Measurements from ENCODE around the gene SOX18.
"Not testable (repeated sequence)": the region's sequence is repeated elsewhere in the genome, so short reads cannot be mapped to it uniquely, and the experiment has no call there.

SOX18 gene

DNA sequence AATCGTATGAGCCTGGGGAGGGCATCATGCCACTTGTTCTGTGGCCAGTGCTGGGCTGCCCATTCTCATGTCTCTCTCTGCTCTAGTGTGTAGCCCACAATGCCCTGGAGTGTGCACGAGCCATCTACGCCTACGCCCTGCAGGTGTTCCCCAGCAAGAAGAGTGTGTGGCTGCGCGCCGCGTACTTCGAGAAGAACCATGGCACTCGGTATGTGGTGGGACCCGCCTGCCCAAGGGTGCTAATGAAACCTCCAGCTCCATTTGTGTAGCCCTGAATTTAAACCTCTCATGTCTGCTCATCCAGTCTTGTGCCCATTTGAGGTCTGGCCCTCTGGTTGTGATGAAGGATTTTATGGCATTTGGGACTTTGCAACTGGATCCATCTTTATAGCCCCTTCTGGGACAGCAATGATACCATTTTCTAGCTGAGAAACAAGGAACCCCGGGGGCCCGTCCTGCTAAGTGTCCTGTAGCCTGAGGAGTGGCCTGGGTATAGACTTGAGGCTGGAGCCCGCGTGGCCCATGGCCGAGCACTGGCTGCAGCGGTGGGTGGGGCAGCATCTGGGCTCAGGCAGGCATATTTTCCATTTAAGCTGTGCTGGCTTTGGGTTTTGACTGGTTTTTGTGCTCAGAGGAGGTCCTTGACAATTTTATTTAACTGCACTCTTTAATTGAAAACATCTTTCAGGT is 26.6 kb downstream of the SOX18 start:
- Histone ChIP-seq H3K9me3 (ENCODE audit: insufficient read depth, low read length) (no peaks in the 10 kb centered on the region), H3K27me3 (ENCODE audit: insufficient read depth, insufficient read length) (no peaks in the 10 kb centered on the region), H3K4me3 (ENCODE audit: insufficient read length, low read depth) (no peak overlapping the region), H3K9ac (ENCODE audit: insufficient read length, low read depth) (no peak overlapping the region), H3K36me3 (ENCODE audit: insufficient read depth, insufficient read length, low read length) (peaks cover 96% of the 10 kb centered on the region), H3K4me1 (ENCODE audit: insufficient read depth, insufficient read length) (peaks cover 3% of the 10 kb centered on the region)
- no peak for DNase-seq (ENCODE audit: low read depth, low spot score)
- no peak for TF ChIP-seq YY1 (IDR thresholded peaks at IDR 0.05; ENCODE audit: insufficient read depth, insufficient read length)
- TF ChIP-seq ZNF274 (IDR thresholded peaks at IDR 0.05; ENCODE audit: low read depth, low read length): no peak
- TF ChIP-seq SUZ12 (IDR thresholded peaks at IDR 0.05; ENCODE audit: extremely low read depth, insufficient read depth, insufficient read length): no peak

DNA sequence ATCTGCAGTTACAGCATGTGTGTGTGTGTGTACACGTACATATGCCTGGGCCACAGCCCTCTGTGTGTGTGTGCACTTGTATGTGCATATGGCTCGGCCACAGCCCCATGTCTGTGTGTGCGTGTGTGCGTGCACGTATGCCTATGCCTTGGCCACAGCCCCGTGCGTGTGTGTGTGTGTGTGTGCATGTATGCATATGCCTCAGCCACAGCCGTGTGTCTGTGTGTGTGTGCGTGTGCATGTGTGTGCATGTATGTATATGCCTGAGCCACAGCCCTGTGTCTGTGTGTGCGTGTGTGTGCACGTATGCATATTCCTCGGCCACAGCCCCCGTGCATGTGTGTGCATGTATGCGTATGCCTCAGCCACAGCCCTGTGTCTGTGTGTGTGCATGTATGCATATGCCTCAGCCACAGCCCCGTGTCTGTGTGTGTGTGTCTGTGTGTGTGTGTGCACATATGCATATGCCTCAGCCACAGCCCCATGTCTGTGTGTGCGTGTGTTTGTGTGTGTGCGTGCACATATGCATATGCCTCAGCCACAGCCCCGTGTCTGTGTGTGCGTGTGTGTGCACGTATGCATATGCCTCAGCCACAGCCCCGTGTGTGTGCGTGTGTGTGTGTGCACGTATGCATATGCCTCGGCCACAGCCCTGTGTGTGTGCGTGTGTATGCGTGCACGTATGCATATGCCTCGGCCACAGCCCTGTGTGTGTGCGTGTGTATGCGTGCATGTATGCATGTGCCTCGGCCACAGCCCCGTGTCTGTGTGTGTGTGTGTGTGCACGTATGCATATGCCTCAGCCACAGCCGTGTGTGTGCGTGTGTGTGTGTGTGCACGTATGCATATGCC is 28.1 kb downstream of the SOX18 start:
- Histone ChIP-seq H3K9me3 (ENCODE audit: insufficient read depth, low read length) (no peaks in the 10 kb centered on the region), H3K9ac (ENCODE audit: insufficient read length, low read depth) (no peak overlapping the region), H3K4me3 (ENCODE audit: insufficient read length, low read depth) (no peak overlapping the region), H3K36me3 (ENCODE audit: insufficient read depth, insufficient read length, low read length) (peaks cover 90% of the 10 kb centered on the region), H3K4me1 (ENCODE audit: insufficient read depth, insufficient read length) (no peaks in the 10 kb centered on the region), H3K27me3 (ENCODE audit: insufficient read depth, insufficient read length) (no peaks in the 10 kb centered on the region)
- TF ChIP-seq SUZ12 (IDR thresholded peaks at IDR 0.05; ENCODE audit: extremely low read depth, insufficient read depth, insufficient read length): no peak
- TF ChIP-seq ZNF274 (IDR thresholded peaks at IDR 0.05; ENCODE audit: low read depth, low read length): no peak
- no peak for TF ChIP-seq YY1 (IDR thresholded peaks at IDR 0.05; ENCODE audit: insufficient read depth, insufficient read length)
- no peak for DNase-seq (ENCODE audit: low read depth, low spot score)

DNA sequence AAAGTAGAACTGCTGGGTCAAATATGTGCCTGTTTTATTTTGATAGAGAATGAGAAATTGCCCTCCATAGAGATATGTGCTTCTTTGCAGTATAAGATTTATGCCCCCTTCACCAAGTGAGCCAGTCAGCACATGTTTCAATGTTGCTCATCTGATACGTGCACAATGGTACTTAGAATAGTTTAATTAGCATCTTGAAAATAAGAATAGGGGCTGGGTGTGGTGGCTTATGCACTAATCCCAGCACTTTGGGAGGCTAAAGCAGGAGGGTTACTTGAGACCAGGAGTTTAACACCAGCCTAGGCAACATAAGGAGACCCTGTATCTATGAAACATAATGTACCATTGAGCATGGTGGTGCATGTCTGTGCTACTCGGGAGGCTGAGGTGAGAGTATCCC is 33.8 kb downstream of the SOX18 start:
- no peak for TF ChIP-seq SUZ12 (IDR thresholded peaks at IDR 0.05; ENCODE audit: extremely low read depth, insufficient read depth, insufficient read length)
- TF ChIP-seq YY1 (IDR thresholded peaks at IDR 0.05; ENCODE audit: insufficient read depth, insufficient read length): no peak
- no peak for TF ChIP-seq ZNF274 (IDR thresholded peaks at IDR 0.05; ENCODE audit: low read depth, low read length)
- Histone ChIP-seq H3K9me3 (ENCODE audit: insufficient read depth, low read length) (no peaks in the 10 kb centered on the region), H3K9ac (ENCODE audit: insufficient read length, low read depth) (no peak overlapping the region), H3K4me3 (ENCODE audit: insufficient read length, low read depth) (no peak overlapping the region), H3K4me1 (ENCODE audit: insufficient read depth, insufficient read length) (no peaks in the 10 kb centered on the region), H3K36me3 (ENCODE audit: insufficient read depth, insufficient read length, low read length) (peaks cover 77% of the 10 kb centered on the region), H3K27me3 (ENCODE audit: insufficient read depth, insufficient read length) (no peaks in the 10 kb centered on the region)
- no peak for DNase-seq (ENCODE audit: low read depth, low spot score)

DNA sequence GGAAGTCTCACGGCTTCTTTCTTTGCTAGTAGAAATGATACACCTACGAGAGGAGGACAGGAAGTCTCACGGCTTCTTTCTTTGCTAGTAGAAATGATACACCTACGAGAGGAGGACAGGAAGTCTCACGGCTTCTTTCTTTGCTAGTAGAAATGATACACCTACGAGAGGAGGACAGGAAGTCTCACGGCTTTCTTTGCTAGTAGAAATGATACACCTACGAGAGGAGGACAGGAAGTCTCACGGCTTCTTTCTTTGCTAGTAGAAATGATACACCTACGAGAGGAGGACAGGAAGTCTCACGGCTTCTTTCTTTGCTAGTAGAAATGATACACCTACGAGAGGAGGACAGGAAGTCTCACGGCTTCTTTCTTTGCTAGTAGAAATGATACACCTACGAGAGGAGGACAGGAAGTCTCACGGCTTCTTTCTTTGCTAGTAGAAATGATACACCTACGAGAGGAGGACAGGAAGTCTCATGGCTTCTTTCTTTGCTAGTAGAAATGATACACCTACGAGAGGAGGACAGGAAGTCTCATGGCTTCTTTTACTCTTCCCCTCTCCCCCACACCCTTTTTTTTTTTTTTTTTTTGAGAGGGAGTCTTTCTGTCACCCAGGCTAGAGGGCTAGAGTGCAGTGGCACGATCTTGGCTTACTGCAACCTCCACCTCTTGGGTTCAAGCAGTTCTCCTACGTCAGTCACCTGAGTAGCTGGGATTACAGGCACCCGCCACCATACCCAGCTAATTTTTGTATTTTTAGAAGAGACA is 36.9 kb downstream of the SOX18 start:
- H3K9ac ChIP-seq (ENCODE audit: insufficient read length, low read depth); H3K4me1 ChIP-seq (ENCODE audit: insufficient read depth, insufficient read length); DNase-seq (ENCODE audit: low read depth, low spot score); H3K4me3 ChIP-seq (ENCODE audit: insufficient read length, low read depth); H3K27me3 ChIP-seq (ENCODE audit: insufficient read depth, insufficient read length): not testable (repeated sequence)
- Histone ChIP-seq H3K36me3 (ENCODE audit: insufficient read depth, insufficient read length, low read length) (peaks cover 78% of the 10 kb centered on the region), H3K9me3 (ENCODE audit: insufficient read depth, low read length) (peaks cover 19% of the 10 kb centered on the region)

DNA sequence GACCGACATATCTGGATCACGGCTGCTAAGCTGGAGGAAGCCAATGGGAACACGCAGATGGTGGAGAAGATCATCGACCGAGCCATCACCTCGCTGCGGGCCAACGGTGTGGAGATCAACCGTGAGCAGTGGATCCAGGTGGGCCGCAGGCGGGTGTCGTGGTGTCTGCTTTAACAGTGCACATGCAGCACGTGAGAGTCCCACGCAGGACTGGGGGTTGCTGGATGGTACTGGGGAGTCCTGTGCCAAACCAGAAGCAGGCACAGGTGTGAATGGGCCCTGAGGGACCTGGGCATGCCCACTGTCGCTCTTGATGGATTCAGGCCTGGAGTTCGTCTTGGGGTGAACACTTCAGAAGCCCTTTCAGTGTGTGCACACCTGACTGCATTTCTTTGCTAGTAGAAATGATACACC is 38.1 kb downstream of the SOX18 start:
- H3K27me3 ChIP-seq (ENCODE audit: insufficient read depth, insufficient read length): no peaks in the 10 kb centered on the region
- H3K36me3 ChIP-seq (ENCODE audit: insufficient read depth, insufficient read length, low read length): peaks cover 82% of the 10 kb centered on the region
- no peak overlapping the region for H3K9ac ChIP-seq (ENCODE audit: insufficient read length, low read depth)
- peaks cover 21% of the 10 kb centered on the region for H3K9me3 ChIP-seq (ENCODE audit: insufficient read depth, low read length)
- no peak for TF ChIP-seq YY1 (IDR thresholded peaks at IDR 0.05; ENCODE audit: insufficient read depth, insufficient read length)
- TF ChIP-seq SUZ12 (IDR thresholded peaks at IDR 0.05; ENCODE audit: extremely low read depth, insufficient read depth, insufficient read length): no peak
- TF ChIP-seq ZNF274 (IDR thresholded peaks at IDR 0.05; ENCODE audit: low read depth, low read length): no peak
- peaks cover 4% of the 10 kb centered on the region for H3K4me1 ChIP-seq (ENCODE audit: insufficient read depth, insufficient read length)
- DNase-seq (ENCODE audit: low read depth, low spot score): no peak
- H3K4me3 ChIP-seq (ENCODE audit: insufficient read length, low read depth): no peak overlapping the region

DNA sequence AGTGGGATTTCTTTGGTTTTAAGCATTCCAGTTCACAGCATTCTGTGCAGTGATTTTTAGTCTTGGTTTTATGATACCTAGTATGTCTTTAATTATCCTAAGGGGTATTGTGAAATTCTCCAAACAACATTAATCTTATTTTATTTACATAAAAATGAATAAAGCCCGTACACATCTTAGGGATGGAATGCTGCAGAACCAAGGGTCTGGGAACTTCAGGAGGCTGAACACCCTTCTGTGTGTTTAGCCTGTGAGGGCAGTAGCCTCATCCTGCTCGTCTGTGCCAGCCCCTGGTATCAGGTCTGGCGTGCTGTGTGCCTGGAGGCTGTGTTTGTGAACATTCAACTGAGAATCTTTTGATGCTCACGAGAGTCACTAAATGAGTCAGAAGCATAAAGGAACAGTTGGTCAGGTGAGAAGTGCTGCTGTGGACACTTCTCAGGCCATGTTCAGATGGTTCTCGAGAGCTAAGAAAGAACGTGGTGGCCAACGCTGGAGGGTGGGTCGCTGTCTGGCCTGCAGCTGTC is 38.7 kb downstream of the SOX18 start:
- H3K9me3 ChIP-seq (ENCODE audit: insufficient read depth, low read length): peaks cover 21% of the 10 kb centered on the region
- H3K27me3 ChIP-seq (ENCODE audit: insufficient read depth, insufficient read length): no peaks in the 10 kb centered on the region
- no peak overlapping the region for H3K4me3 ChIP-seq (ENCODE audit: insufficient read length, low read depth)
- DNase-seq (ENCODE audit: low read depth, low spot score): no peak
- no peak for TF ChIP-seq YY1 (IDR thresholded peaks at IDR 0.05; ENCODE audit: insufficient read depth, insufficient read length)
- TF ChIP-seq ZNF274 (IDR thresholded peaks at IDR 0.05; ENCODE audit: low read depth, low read length): no peak
- H3K36me3 ChIP-seq (ENCODE audit: insufficient read depth, insufficient read length, low read length): peaks cover 80% of the 10 kb centered on the region
- H3K4me1 ChIP-seq (ENCODE audit: insufficient read depth, insufficient read length): peaks cover 4% of the 10 kb centered on the region
- no peak overlapping the region for H3K9ac ChIP-seq (ENCODE audit: insufficient read length, low read depth)

Measured in NT2/D1 (cell line).